Measurements from ENCODE around the gene SPO11. TPM values are rescaled to one million over a fixed set of nuclear protein-coding genes. Genes with fewer than 3 reads are reported as not detected.

The SPO11 gene
- total and polyA plus RNA-seq, 3 donors from 2014 or later: 5.9 to 13.8 (median 12.3) TPM

GRCh38 chr20:57283860-57284259 is 45.7 kb upstream of the SPO11 start:
- no peak overlapping the region for H3K27ac ChIP-seq
- 83 to 84% methylated on average over 7 of the region's 7 CpGs for WGBS, 2 donors

GRCh38 chr20:57287007-57287880 is 42.4 kb upstream of the SPO11 start:
- Histone ChIP-seq H3K27ac (no peak overlapping the region), H3K36me3 (ENCODE audit: low read depth, missing control alignments) (no peaks in the 10 kb centered on the region), H3K4me1 (no peaks in the 10 kb centered on the region), H3K4me3 (no peak overlapping the region), H3K27me3 (no peaks in the 10 kb centered on the region), H3K9me3 (no peaks in the 10 kb centered on the region)
- intact Hi-C loops (cut with DNase I; ENCODE audit: low total_unique reads): no loop called here
- no peak for TF ChIP-seq CTCF (IDR thresholded peaks at IDR 0.05)
- no peak for TF ChIP-seq POLR2A (IDR thresholded peaks at IDR 0.05)
- no peak for DNase-seq
- 47 to 53% methylated on average over 14 of the region's 14 CpGs for WGBS, 2 donors

More at GRCh38 chr20:57283860-57284259, 45.7 kb upstream of the SPO11 start:
- no peak for DNase-seq
- Histone ChIP-seq H3K4me3 (no peak overlapping the region), H3K27me3 (no peaks in the 10 kb centered on the region), H3K36me3 (ENCODE audit: low read depth, missing control alignments) (no peaks in the 10 kb centered on the region), H3K9me3 (no peaks in the 10 kb centered on the region), H3K4me1 (no peaks in the 10 kb centered on the region)
- TF ChIP-seq CTCF (IDR thresholded peaks at IDR 0.05): no peak
- no peak for TF ChIP-seq POLR2A (IDR thresholded peaks at IDR 0.05)
- intact Hi-C loops (cut with DNase I; ENCODE audit: low total_unique reads): no loop called here

GRCh38 chr20:57287901-57288300 is 41.7 kb upstream of the SPO11 start:
- H3K36me3 ChIP-seq (ENCODE audit: low read depth, missing control alignments): no peaks in the 10 kb centered on the region
- no peaks in the 10 kb centered on the region for H3K4me1 ChIP-seq
- no peaks in the 10 kb centered on the region for H3K27me3 ChIP-seq
- intact Hi-C loops (cut with DNase I; ENCODE audit: low total_unique reads): no loop called here
- no peak overlapping the region for H3K27ac ChIP-seq
- 45 to 53% methylated on average over 6 of the region's 6 CpGs for WGBS, 2 donors
- no peak overlapping the region for H3K4me3 ChIP-seq
- no peaks in the 10 kb centered on the region for H3K9me3 ChIP-seq
- DNase-seq: no peak
- TF ChIP-seq POLR2A (IDR thresholded peaks at IDR 0.05) (no peak), CTCF (IDR thresholded peaks at IDR 0.05) (no peak)

GRCh38 chr20:57288651-57289277 is 40.8 kb upstream of the SPO11 start:
- Histone ChIP-seq H3K27me3 (no peaks in the 10 kb centered on the region), H3K4me3 (no peak overlapping the region), H3K9me3 (no peaks in the 10 kb centered on the region), H3K36me3 (ENCODE audit: low read depth, missing control alignments) (no peaks in the 10 kb centered on the region), H3K4me1 (no peaks in the 10 kb centered on the region), H3K27ac (no peak overlapping the region)
- TF ChIP-seq POLR2A (IDR thresholded peaks at IDR 0.05): no peak
- no peak for TF ChIP-seq CTCF (IDR thresholded peaks at IDR 0.05)
- WGBS, 2 donors: 43 to 57% methylated on average over 16 of the region's 16 CpGs
- intact Hi-C loops (cut with DNase I; ENCODE audit: low total_unique reads): no loop called here
- peak; percentile 22 for DNase-seq

All from testis (tissue), 3 donors.